MV-4-11 (cell line): ENCODE results near the gene TNIK.
"Not testable (repeated sequence)": the region's sequence is repeated elsewhere in the genome, so short reads cannot be mapped to it uniquely, and the experiment has no call there.

Experiments
- DNase-seq: peaks from one replicate; lab custom pipeline; 2025; lab: John Stamatoyannopoulos, UW

TNIK gene

GRCh38 chr3:171256445-171257250 lies 203.6 kb downstream of the TNIK start:
- no peak for DNase-seq

GRCh38 chr3:171255236-171255806 lies 204.9 kb downstream of the TNIK start:
- no peak for DNase-seq

- no peak for DNase-seq
Observed at GRCh38 chr3:171254315-171254714, 205.9 kb downstream of the TNIK start.

- DNase-seq, result no peak
Observed at GRCh38 chr3:171251835-171252234, 208.4 kb downstream of the TNIK start.

- DNase-seq, result no peak
Observed at GRCh38 chr3:171250444-171250843, 209.8 kb downstream of the TNIK start.

- no peak for DNase-seq
Observed at GRCh38 chr3:171249245-171249644, 211.0 kb downstream of the TNIK start.

GRCh38 chr3:171248426-171249111 lies 211.6 kb downstream of the TNIK start:
- DNase-seq, result no peak

- DNase-seq, result no peak
Observed at GRCh38 chr3:171245796-171246765, 214.1 kb downstream of the TNIK start.

GRCh38 chr3:171242951-171243350 lies 217.3 kb downstream of the TNIK start:
- no peak for DNase-seq

GRCh38 chr3:171242170-171242569 lies 218.0 kb downstream of the TNIK start:
- no peak for DNase-seq

GRCh38 chr3:171241655-171242054 lies 218.6 kb downstream of the TNIK start:
- not testable (repeated sequence) for DNase-seq

GRCh38 chr3:171240504-171240835 lies 219.7 kb downstream of the TNIK start:
- DNase-seq, result no peak

GRCh38 chr3:171239757-171240503 lies 220.3 kb downstream of the TNIK start:
- no peak for DNase-seq

- DNase-seq, result no peak
Observed at GRCh38 chr3:171237009-171237385, 223.2 kb downstream of the TNIK start.

- DNase-seq, result no peak
Observed at GRCh38 chr3:171236265-171237008, 223.8 kb downstream of the TNIK start.

GRCh38 chr3:171234298-171235010 lies 225.8 kb downstream of the TNIK start:
- no peak for DNase-seq

- DNase-seq, result no peak
Observed at GRCh38 chr3:171231361-171231760, 228.8 kb downstream of the TNIK start.

- DNase-seq, result no peak
Observed at GRCh38 chr3:171230865-171231264, 229.3 kb downstream of the TNIK start.

GRCh38 chr3:171229173-171229572 lies 231.0 kb downstream of the TNIK start:
- DNase-seq, result no peak

- DNase-seq, result no peak
Observed at GRCh38 chr3:171228240-171228639, 232.0 kb downstream of the TNIK start.
